Measurements from ENCODE around the gene NHEJ1.

DNA sequence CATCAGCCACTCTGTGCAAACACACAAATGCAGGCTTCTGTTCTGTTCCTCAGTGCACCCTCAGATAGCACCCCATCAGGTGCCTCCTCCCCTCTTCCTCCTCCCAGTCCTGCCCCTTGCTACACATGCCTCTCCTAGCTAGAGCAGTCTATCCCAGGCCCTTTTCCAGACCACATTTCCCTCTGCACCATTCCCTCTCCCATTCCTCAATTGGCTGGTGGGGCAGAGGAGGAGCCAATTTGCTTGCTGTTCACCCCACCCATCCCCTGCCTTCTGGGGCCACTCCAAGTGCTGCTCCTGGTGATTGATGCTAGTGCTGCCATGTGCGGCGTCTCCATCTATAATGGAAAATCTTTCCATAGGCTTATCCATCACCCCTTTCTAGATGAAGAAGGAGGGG lies 124.7 kb downstream of the NHEJ1 start:
- TF ChIP-seq SP4 (CRISPR knock-in tag; IDR thresholded peaks at IDR 0.05): no peak
- no peak for TF ChIP-seq ETV6 (CRISPR knock-in tag; conservative IDR thresholded peaks at IDR 0.05)
- no peak for TF ChIP-seq SNAI1 (CRISPR knock-in tag; IDR thresholded peaks at IDR 0.05; ENCODE audit: borderline replicate concordance)
- TF ChIP-seq ZNF234 (CRISPR knock-in tag; conservative IDR thresholded peaks at IDR 0.05): no peak
- TF ChIP-seq, protein P1, sequence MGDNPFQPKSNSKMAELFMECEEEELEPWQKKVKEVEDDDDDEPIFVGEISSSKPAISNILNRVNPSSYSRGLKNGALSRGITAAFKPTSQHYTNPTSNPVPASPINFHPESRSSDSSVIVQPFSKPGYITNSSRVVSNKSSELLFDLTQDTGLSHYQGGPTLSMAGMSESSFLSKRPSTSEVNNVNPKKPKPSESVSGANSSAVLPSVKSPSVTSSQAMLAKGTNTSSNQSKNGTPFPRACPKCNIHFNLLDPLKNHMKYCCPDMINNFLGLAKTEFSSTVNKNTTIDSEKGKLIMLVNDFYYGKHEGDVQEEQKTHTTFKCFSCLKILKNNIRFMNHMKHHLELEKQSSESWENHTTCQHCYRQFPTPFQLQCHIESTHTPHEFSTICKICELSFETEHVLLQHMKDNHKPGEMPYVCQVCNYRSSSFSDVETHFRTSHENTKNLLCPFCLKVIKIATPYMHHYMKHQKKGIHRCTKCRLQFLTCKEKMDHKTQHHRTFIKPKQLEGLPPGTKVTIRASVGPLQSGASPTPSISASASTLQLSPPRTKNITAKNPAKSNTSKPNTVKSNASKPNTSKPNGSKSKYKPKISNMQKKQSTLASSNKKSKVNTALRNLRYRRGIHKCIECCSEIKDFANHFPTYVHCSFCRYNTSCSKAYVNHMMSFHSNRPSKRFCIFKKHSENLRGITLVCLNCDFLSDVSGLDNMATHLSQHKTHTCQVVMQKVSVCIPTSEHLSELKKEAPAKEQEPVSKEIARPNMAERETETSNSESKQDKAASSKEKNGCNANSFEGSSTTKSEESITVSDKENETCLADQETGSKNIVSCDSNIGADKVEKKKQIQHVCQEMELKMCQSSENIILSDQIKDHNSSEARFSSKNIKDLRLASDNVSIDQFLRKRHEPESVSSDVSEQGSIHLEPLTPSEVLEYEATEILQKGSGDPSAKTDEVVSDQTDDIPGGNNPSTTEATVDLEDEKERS (CRISPR knock-in tag; IDR thresholded peaks at IDR 0.05): no peak
- TF ChIP-seq EED (CRISPR knock-in tag; IDR thresholded peaks at IDR 0.05): no peak
- TF ChIP-seq ZNF644 (CRISPR knock-in tag; IDR thresholded peaks at IDR 0.05; ENCODE audit: low read depth): no peak
- TF ChIP-seq ZNF274 (CRISPR knock-in tag; IDR thresholded peaks at IDR 0.05): no peak
- TF ChIP-seq TCF7L2 (IDR thresholded peaks at IDR 0.05; ENCODE audit: low read depth, low read length): no peak

Measured in HepG2 (cell line).